Measurements from ENCODE around the gene DUOX2.

- TF ChIP-seq POLR2A (IDR thresholded peaks at IDR 0.05; ENCODE audit: low read length) (no peak), GATA1 (IDR thresholded peaks at IDR 0.05; ENCODE audit: low read depth, low read length) (no peak)
These were observed 29.1 kb upstream of the DUOX2 start for GRCh38 chr15:45143056-45143455.
